Measurements from ENCODE around the gene CREB3L2. TPM values are rescaled to one million over a fixed set of nuclear protein-coding genes. Genes with fewer than 3 reads are reported as not detected.

Gene CREB3L2
- total RNA-seq, 2 experiments from 2014 or later = 21.0 to 24.4 TPM

GRCh38 chr7:137829337-137829992, 172.4 kb downstream of the CREB3L2 start:
- H3K4me3 Mint-ChIP-seq = no peak overlapping the region
- H3K4me1 Mint-ChIP-seq (ENCODE audit: low read depth) = no peaks in the 10 kb centered on the region

GRCh38 chr7:137828456-137828855, 173.4 kb downstream of the CREB3L2 start:
- no peak overlapping the region for H3K27ac Mint-ChIP-seq
- TF ChIP-seq CTCF (IDR thresholded peaks at IDR 0.05) = no peak
- intact Hi-C loops (cut with micrococcal nuclease) = no loop called here
- ATAC-seq = no peak
- peaks cover 8% of the 10 kb centered on the region for H3K9me3 Mint-ChIP-seq
- no peaks in the 10 kb centered on the region for H3K4me1 Mint-ChIP-seq (ENCODE audit: low read depth)
- no peak overlapping the region for H3K4me3 Mint-ChIP-seq
- DNase-seq = no peak
- H3K27me3 Mint-ChIP-seq = peaks cover 17% of the 10 kb centered on the region
- ChIA-PET CTCF (no interaction called here), POLR2A (no interaction called here)
- peaks cover 3% of the 10 kb centered on the region for H3K36me3 Mint-ChIP-seq (ENCODE audit: low read depth)

More at GRCh38 chr7:137829337-137829992, 172.4 kb downstream of the CREB3L2 start:
- POLR2A ChIA-PET = no interaction called here
- Mint-ChIP-seq H3K9me3 (peaks cover 10% of the 10 kb centered on the region), H3K27ac (no peak overlapping the region), H3K36me3 (ENCODE audit: low read depth) (peaks cover 3% of the 10 kb centered on the region), H3K27me3 (peaks cover 16% of the 10 kb centered on the region)
- CTCF ChIA-PET = interaction anchor here (1.2 kb wide), 1 partner anchor 11 kb away, joined by 3 read pairs; no protein-coding TSS in a partner anchor
- intact Hi-C loops (cut with micrococcal nuclease) = no loop called here
- TF ChIP-seq CTCF (IDR thresholded peaks at IDR 0.05) = no peak
- ATAC-seq = no peak
- no peak for DNase-seq

- ATAC-seq = no peak
- CTCF ChIA-PET = no interaction called here
- intact Hi-C loops (cut with micrococcal nuclease) = no loop called here
- Mint-ChIP-seq H3K36me3 (ENCODE audit: low read depth) (no peaks in the 10 kb centered on the region), H3K9me3 (no peaks in the 10 kb centered on the region), H3K4me1 (ENCODE audit: low read depth) (no peaks in the 10 kb centered on the region), H3K27ac (no peak overlapping the region), H3K27me3 (peaks cover 25% of the 10 kb centered on the region), H3K4me3 (no peak overlapping the region)
- POLR2A ChIA-PET = no interaction called here
- no peak for TF ChIP-seq CTCF (IDR thresholded peaks at IDR 0.05)
- DNase-seq = no peak
Measured at GRCh38 chr7:137825489-137825888, 176.4 kb downstream of the CREB3L2 start.

Other genes starting within 250 kb of the CREB3L2 start
- gene DGKI, start 155.1 kb downstream of the CREB3L2 start, total RNA-seq = under 1 TPM; 0.38 to 0.65 TPM
- gene AKR1D1, start 74.4 kb upstream of the CREB3L2 start, total RNA-seq = not detected

Measured in activated CD8-positive, alpha-beta T cell treated with anti-CD3 and anti-CD28 coated beads for 36 hours (primary cell).